ENCODE measurements around the gene SERHL2. TPM values are rescaled to one million over a fixed set of nuclear protein-coding genes. Genes with fewer than 3 reads are reported as not detected.
"Not testable (repeated sequence)": the region's sequence is repeated elsewhere in the genome, so short reads cannot be mapped to it uniquely, and the experiment has no call there.

SERHL2 gene
- polyA plus RNA-seq, 1 donor from 2014 or later, result 0.99 TPM

GRCh38 chr22:42615860-42616175 is 62.1 kb downstream of the SERHL2 start:
- H3K9me3 ChIP-seq (ENCODE audit: low read length); H3K36me3 ChIP-seq (ENCODE audit: insufficient read depth, low read length); H3F3A ChIP-seq (ENCODE audit: insufficient read depth, low read length, poor library complexity, severe bottlenecking); H3K27me3 ChIP-seq (ENCODE audit: insufficient read depth, low read depth, low read length); H4K20me1 ChIP-seq (ENCODE audit: insufficient read depth); H3K9me2 ChIP-seq (ENCODE audit: insufficient read depth, low read length); H2AFZ ChIP-seq (ENCODE audit: low read depth, low read length): not testable (repeated sequence)
- H3K9ac ChIP-seq (ENCODE audit: low read length), result peak overlapping the region; percentile 89
- peaks cover 33% of the 10 kb centered on the region for H3K79me2 ChIP-seq (replicated peaks; ENCODE audit: insufficient read depth, low read length)
- H3K4me3 ChIP-seq (ENCODE audit: low read length), result peak overlapping the region; percentile 97
- peak overlapping the region; percentile 42 for H3K4me2 ChIP-seq (ENCODE audit: low read length)
- H3K27ac ChIP-seq (ENCODE audit: low read length), result peak overlapping the region; percentile 96

GRCh38 chr22:42617155-42617983 is 63.6 kb downstream of the SERHL2 start:
- Histone ChIP-seq H3K9ac (ENCODE audit: low read length) (no peak overlapping the region), H2AFZ (ENCODE audit: low read depth, low read length) (no peak overlapping the region)

More at GRCh38 chr22:42617155-42617983, 63.6 kb downstream of the SERHL2 start:
- Histone ChIP-seq H3K27me3 (ENCODE audit: insufficient read depth, low read depth, low read length) (no peaks in the 10 kb centered on the region), H3F3A (ENCODE audit: insufficient read depth, low read length, poor library complexity, severe bottlenecking) (peaks cover 4% of the 10 kb centered on the region), H3K79me2 (replicated peaks; ENCODE audit: insufficient read depth, low read length) (peaks cover 17% of the 10 kb centered on the region), H3K9me2 (ENCODE audit: insufficient read depth, low read length) (no peaks in the 10 kb centered on the region), H3K4me2 (ENCODE audit: low read length) (no peak overlapping the region), H4K20me1 (ENCODE audit: insufficient read depth) (peaks cover 3% of the 10 kb centered on the region), H3K27ac (ENCODE audit: low read length) (no peak overlapping the region), H3K36me3 (ENCODE audit: insufficient read depth, low read length) (no peaks in the 10 kb centered on the region), H3K9me3 (ENCODE audit: low read length) (no peaks in the 10 kb centered on the region), H3K4me3 (ENCODE audit: low read length) (no peak overlapping the region)
- TF ChIP-seq CTCF (IDR thresholded peaks at IDR 0.05; ENCODE audit: poor library complexity, severe bottlenecking), result no peak
- TF ChIP-seq POLR2AphosphoS5 (IDR thresholded peaks at IDR 0.05), result no peak
- TF ChIP-seq EZH2 (IDR thresholded peaks at IDR 0.05; ENCODE audit: borderline replicate concordance, insufficient read depth, low read length, poor library complexity, severe bottlenecking), result no peak
- TF ChIP-seq REST (IDR thresholded peaks at IDR 0.05; ENCODE audit: borderline replicate concordance), result no peak
- TF ChIP-seq EP300 (conservative IDR thresholded peaks at IDR 0.05; ENCODE audit: poor library complexity, severe bottlenecking), result no peak
- TF ChIP-seq TAF1 (IDR thresholded peaks at IDR 0.05; ENCODE audit: low read depth), result no peak
- no peak for TF ChIP-seq SMC3 (conservative IDR thresholded peaks at IDR 0.05; ENCODE audit: poor library complexity)
- no peak for TF ChIP-seq RAD21 (conservative IDR thresholded peaks at IDR 0.05)
- TF ChIP-seq MXI1 (conservative IDR thresholded peaks at IDR 0.05; ENCODE audit: poor library complexity, severe bottlenecking), result no peak
